Adrenal gland (tissue), 12 donors: Measurements from ENCODE around the gene SAV1. TPM values are rescaled to one million over a fixed set of nuclear protein-coding genes. Genes with fewer than 3 reads are reported as not detected.
"Not testable (repeated sequence)": the region's sequence is repeated elsewhere in the genome, so short reads cannot be mapped to it uniquely, and the experiment has no call there.

Experiments
- DNase-seq, 7 donors: peaks; one replicate each; pipeline ENCODE4 v3.0.0-alpha.2; 2019 to 2020
- H3K27ac ChIP-seq, 5 donors: fragments of 200-600 bp; sonication (generic) in 4 of 5; 1 replicate in 3 of 5; 2 replicates in 2 of 5; pipeline versions ENCODE4 v1.5.1 to v1.8.0; 2016 to 2020; ENCODE audit warnings: mild to moderate bottlenecking in 1 of 5
- H3K27me3 ChIP-seq: fragments of 200-600 bp; 2 replicates; pipeline ENCODE4 v1.8.0; 2021
- H3K36me3 ChIP-seq, 2 donors: fragments of 200-600 bp; replicated peaks in 1 of 2; 1 replicate in 1 of 2; 2 replicates in 1 of 2; pipeline versions ENCODE4 v1.5.1 to v1.8.0; 2018 to 2022
- H3K4me1 ChIP-seq, 2 donors: fragments of 200-600 bp; replicated peaks in 1 of 2; 1 replicate in 1 of 2; 2 replicates in 1 of 2; pipeline versions ENCODE4 v1.5.1 to v1.8.0; 2018 to 2021
- H3K4me3 ChIP-seq, 4 donors: fragments of 200-600 bp; sonication (generic) in 3 of 4; one replicate each; pipeline ENCODE4 v1.5.1; 2016 to 2018
- H3K9me3 ChIP-seq, 3 donors: fragments of 200-600 bp; sonication (generic) in 1 of 3; replicated peaks in 1 of 3; 1 replicate in 2 of 3; 2 replicates in 1 of 3; pipeline versions ENCODE4 v1.5.1 to v1.8.0; 2016 to 2021
- CTCF ChIP-seq, 6 experiments: fragments of 450-650 bp in 4 of 6; fragments of 200-600 bp in 2 of 6; sonication (generic) in 1 of 6; IDR thresholded peaks; 1 replicate in 5 of 6; 2 replicates in 1 of 6; pipeline versions ENCODE4 v1.5.1 to v1.8.0; 2016 to 2021; ENCODE audit warnings: antibody characterized with exemption in 6 of 6, mild to moderate bottlenecking in 2 of 6, moderate library complexity in 1 of 6
- POLR2A ChIP-seq, 2 donors: fragments of 450-650 bp; IDR thresholded peaks; one replicate each; pipeline ENCODE4 v1.6.1; 2017; ENCODE audit warnings: antibody characterized with exemption in 2 of 2, mild to moderate bottlenecking in 2 of 2, moderate library complexity in 1 of 2
- WGBS, 4 donors: extraction: QIAGEN DNeasy Blood & Tissue Kit in 2 of 4; methylation state at CpG; one replicate each; pipeline versions ENCODE4 v1.1.5 to v1.1.7; 2013 to 2017; 5-methylcytosine and 5-hydroxymethylcytosine counted together
- intact Hi-C, 2 donors: fragments of 100-400 bp; cut with DNase I; formaldehyde crosslinking; loops; one replicate each; pipeline versions ENCODE4 v1.14.1 to v1.15.0; 2022 to 2023
- polyA plus RNA-seq, 3 donors: library from polyadenylated mRNA; stranded (reverse); fragments of 200-250 nt in 2 of 3; fragments of 350-450 nt in 1 of 3; fragmentation: Illumina TruSeq in 1 of 3; extraction: RNeasy Lipid Tissue Mini Kit (QIAGEN cat#74804) in 1 of 3; gene quantifications; one replicate each; pipeline ENCODE4 v1.2.3, GENCODE V29; 2013 to 2014
- total RNA-seq, 9 donors: library from RNA; depleted of rRNA in 4 of 9; stranded (reverse); fragments of >200 nt in 4 of 9; fragments of 120-200 nt in 1 of 9; fragmentation: NEBNext Ultra II Directional in 1 of 9; extraction: Animal tissue kit (Norgen Biotek cat#: 25700) in 1 of 9; gene quantifications; one replicate each; pipeline versions ENCODE4 v1.1.0 to v1.2.4, GENCODE V29; 2013 to 2023
- donor health status: healthy with polysubstance abuse.
- donor health status: Bipolar disorder and iron deficiency.
- donor health status: DM: yes; HTN: yes; CAD: no.
- donor health status: DM: no; HTN: no; CAD: no.
- donor health status: DM: no; HTN: no; CAD: no.
- donor health status: DM: yes; HTN: yes; CAD: no.

Gene SAV1
- total and polyA plus RNA-seq, 12 donors, result 14.8 to 39.2 (median 26.9) TPM

- Histone ChIP-seq H3K4me1 (no peaks in the 10 kb centered on the region), H3K27ac (no peak overlapping the region), H3K4me3 (no peak overlapping the region), H3K27me3 (no peaks in the 10 kb centered on the region), H3K9me3 (no peaks in the 10 kb centered on the region), H3K36me3 (no peaks in the 10 kb centered on the region)
- intact Hi-C loops, result loop anchor here in 1 of 2 donors (10.0 kb wide), 1 partner anchor 86 kb away; no protein-coding TSS in a partner anchor
- DNase-seq, result no peak
- WGBS, 4 donors, result 90 to 98% (median 98%) methylated on average over 3 of the region's 3 CpGs
- TF ChIP-seq POLR2A (IDR thresholded peaks at IDR 0.05), result no peak
- no peak for TF ChIP-seq CTCF (IDR thresholded peaks at IDR 0.05)
These were observed 42.9 kb upstream of the SAV1 start for GRCh38 chr14:50711043-50711442.

- Histone ChIP-seq H3K4me3 (no peak overlapping the region), H3K27me3 (no peaks in the 10 kb centered on the region), H3K9me3 (no peaks in the 10 kb centered on the region), H3K36me3 (no peaks in the 10 kb centered on the region), H3K4me1 (no peaks in the 10 kb centered on the region), H3K27ac (no peak overlapping the region)
- no peak for DNase-seq
- 83 to 96% (median 93%) methylated on average over 14 to 22 of the region's 22 CpGs for WGBS, 4 donors
- TF ChIP-seq POLR2A (IDR thresholded peaks at IDR 0.05) (no peak), CTCF (IDR thresholded peaks at IDR 0.05) (no peak)
- intact Hi-C loops, result no loop called here
These were observed 37.0 kb upstream of the SAV1 start for GRCh38 chr14:50705026-50705593.

DNA sequence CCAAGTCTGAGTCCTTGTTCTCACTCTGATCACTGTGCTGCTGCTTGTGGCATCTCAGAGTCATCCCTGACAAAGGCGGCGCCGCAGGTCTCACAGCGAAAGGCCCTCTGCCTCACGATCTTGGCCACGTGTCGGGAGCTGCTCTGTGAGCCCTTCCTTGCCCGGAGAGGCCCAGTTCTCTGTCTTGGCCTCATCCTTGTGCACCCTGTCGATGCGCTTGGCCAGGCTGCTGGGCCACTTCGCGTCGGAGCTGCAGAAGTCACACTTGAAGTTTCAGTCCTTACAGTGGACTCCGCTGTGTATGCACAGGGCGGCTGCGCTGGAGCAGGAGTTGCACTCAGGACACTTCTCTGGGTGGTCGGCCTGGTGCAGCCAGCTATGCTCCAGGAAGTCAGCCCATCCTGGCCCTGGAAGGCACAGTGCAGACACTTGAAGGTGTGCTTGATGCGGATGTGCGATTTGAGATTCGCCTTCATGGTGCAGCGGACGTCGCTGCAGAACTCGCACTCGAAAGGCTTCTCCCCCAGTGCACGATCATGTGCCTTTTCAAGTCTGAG, 36.4 kb upstream of the SAV1 start:
- no peak for DNase-seq
- H3K9me3 ChIP-seq, result no peaks in the 10 kb centered on the region
- 95 to 97% (median 96%) methylated on average over 17 to 26 of the region's 26 CpGs for WGBS, 4 donors
- no peaks in the 10 kb centered on the region for H3K27me3 ChIP-seq
- H3K36me3 ChIP-seq, result no peaks in the 10 kb centered on the region
- H3K27ac ChIP-seq, result no peak overlapping the region
- no peaks in the 10 kb centered on the region for H3K4me1 ChIP-seq
- H3K4me3 ChIP-seq, result no peak overlapping the region
- intact Hi-C loops, result no loop called here
- no peak for TF ChIP-seq POLR2A (IDR thresholded peaks at IDR 0.05)
- TF ChIP-seq CTCF (IDR thresholded peaks at IDR 0.05), result no peak

GRCh38 chr14:50697659-50698290, 29.7 kb upstream of the SAV1 start:
- H3K9me3 ChIP-seq, result no peaks in the 10 kb centered on the region
- intact Hi-C loops, result no loop called here
- H3K4me1 ChIP-seq, result no peaks in the 10 kb centered on the region
- DNase-seq, result no peak
- H3K4me3 ChIP-seq, result no peak overlapping the region
- H3K36me3 ChIP-seq, result no peaks in the 10 kb centered on the region
- 67 to 75% (median 71%) methylated on average over 4 of the region's 4 CpGs for WGBS, 4 donors
- no peak for TF ChIP-seq POLR2A (IDR thresholded peaks at IDR 0.05)
- no peak for TF ChIP-seq CTCF (IDR thresholded peaks at IDR 0.05)
- no peak overlapping the region for H3K27ac ChIP-seq
- no peaks in the 10 kb centered on the region for H3K27me3 ChIP-seq

- WGBS, 4 donors, result 79 to 100% (median 96%) methylated on average over 2 to 3 of the region's 3 CpGs
- H3K27ac ChIP-seq, H3K36me3 ChIP-seq, DNase-seq, H3K27me3 ChIP-seq, intact Hi-C loops, H3K4me3 ChIP-seq, H3K9me3 ChIP-seq, H3K4me1 ChIP-seq: not testable (repeated sequence)
These were observed 26.2 kb upstream of the SAV1 start for GRCh38 chr14:50694260-50694659.
